ENCODE measurements around the gene KCNJ12. TPM values are rescaled to one million over a fixed set of nuclear protein-coding genes. Genes with fewer than 3 reads are reported as not detected.

KCNJ12 gene
- total and polyA plus RNA-seq, 2 of the 13 experiments (the other 11 are each of a cell fraction or from before 2014, with no cell fraction given), result not detected

- TF ChIP-seq ZNF329 (CRISPR knock-in tag; IDR thresholded peaks at IDR 0.05; ENCODE audit: low read depth) (no peak), ZBTB38 (CRISPR knock-in tag; IDR thresholded peaks at IDR 0.05) (no peak), AGO2 (optimal IDR thresholded peaks at IDR 0.05; ENCODE audit: low read depth, low read length) (no peak), NONO (IDR thresholded peaks at IDR 0.05) (no peak), NONO (CRISPR knock-in tag; conservative IDR thresholded peaks at IDR 0.05) (no peak), ERF (CRISPR knock-in tag; IDR thresholded peaks at IDR 0.05) (no peak), RFXANK (CRISPR knock-in tag; IDR thresholded peaks at IDR 0.05) (no peak), ATF4 (CRISPR knock-in tag; IDR thresholded peaks at IDR 0.05) (no peak), ZNF878 (CRISPR knock-in tag; IDR thresholded peaks at IDR 0.05) (no peak), TFDP1 (CRISPR knock-in tag; IDR thresholded peaks at IDR 0.05; ENCODE audit: borderline replicate concordance) (no peak)
Observed at GRCh38 chr17:21460358-21460757, 84.2 kb downstream of the KCNJ12 start (continued).

- POLR2A ChIA-PET, result no interaction called here
- no peak overlapping the region for H3K27ac ChIP-seq (ENCODE audit: extremely low read length, insufficient read depth, low read length)
- H3K9me3 ChIP-seq (ENCODE audit: low read length), result no peaks in the 10 kb centered on the region
- in situ Hi-C loops (cut with HindIII; ENCODE audit: extremely low pct_ligation_motif_present, low pct_unique_long_range_greater_than_20kb) (no loop called here), intact Hi-C loops (cut with micrococcal nuclease; ENCODE audit: unreplicated experiment) (no loop called here)
- DNase-seq (ENCODE audit: low spot score) (no peak), ATAC-seq (no peak), FAIRE-seq (no peak)
- H3K4me1 ChIP-seq (ENCODE audit: insufficient read depth, low read length), result no peaks in the 10 kb centered on the region
- H3K79me2 ChIP-seq (ENCODE audit: insufficient read depth, low read length), result no peaks in the 10 kb centered on the region
- no peak overlapping the region for H2AFZ ChIP-seq (ENCODE audit: low read length)
- no TSS peak for BruUV-seq (replicated peaks)
- no peak overlapping the region for H3K9ac ChIP-seq (ENCODE audit: insufficient read depth, low read depth, low read length)
- no peak overlapping the region for H3K4me2 ChIP-seq (ENCODE audit: low read depth, low read length)
- CTCF ChIA-PET (ENCODE audit: low intra/inter-chr PET ratio, low total read pairs), result no interaction called here
- whole genome bisulfite sequencing (ENCODE audit: low lambda C conversion rate), result 56% methylated on average over 8 of the region's 8 CpGs
- H3K27me3 ChIP-seq (ENCODE audit: control insufficient read depth in 1 of 2, insufficient read depth in 2 of 2, low read length in 2 of 2), result peaks cover 2 to 26% of the 10 kb centered on the region in 2 experiments; a peak in 3 of 5 replicates
- no peaks in the 10 kb centered on the region for H4K20me1 ChIP-seq (ENCODE audit: insufficient read depth, low read length)
- H3K36me3 ChIP-seq (replicated peaks in 1 of 2; ENCODE audit: control insufficient read depth in 1 of 2, insufficient read depth in 2 of 2, low read length in 2 of 2), result no peaks in the 10 kb centered on the region
- H3K4me3 ChIP-seq (replicated peaks in 1 of 3; ENCODE audit: insufficient read depth in 1 of 3, low read depth in 2 of 3, low read length in 3 of 3), result no peak overlapping the region
- TF ChIP-seq ATF6 (CRISPR knock-in tag; conservative IDR thresholded peaks at IDR 0.05) (no peak), ZNF232 (CRISPR knock-in tag; IDR thresholded peaks at IDR 0.05; ENCODE audit: borderline replicate concordance) (no peak), CCAR2 (optimal IDR thresholded peaks at IDR 0.05; ENCODE audit: low read depth, low read length) (no peak), HINFP (CRISPR knock-in tag; IDR thresholded peaks at IDR 0.05; ENCODE audit: low read depth) (no peak), GLMP (CRISPR knock-in tag; IDR thresholded peaks at IDR 0.05; ENCODE audit: borderline replicate concordance) (no peak), HOXA3 (CRISPR knock-in tag; IDR thresholded peaks at IDR 0.05) (no peak), ZNF816 (CRISPR knock-in tag; IDR thresholded peaks at IDR 0.05; ENCODE audit: borderline replicate concordance) (no peak), ZNF253 (CRISPR knock-in tag; IDR thresholded peaks at IDR 0.05; ENCODE audit: borderline replicate concordance) (no peak), THYN1 (CRISPR knock-in tag; IDR thresholded peaks at IDR 0.05; ENCODE audit: borderline replicate concordance, low read depth) (no peak)
Observed at GRCh38 chr17:21462237-21462636, 86.1 kb downstream of the KCNJ12 start.

Data from HepG2 (cell line).